Forelimb muscle (tissue), 1 donor: ENCODE data around the gene PERM1. TPM values are rescaled to one million over a fixed set of nuclear protein-coding genes. Genes with fewer than 3 reads are reported as not detected.

ENCODE experiments used
- DNase-seq: peaks from one replicate; pipeline ENCODE4 v3.0.0-alpha.2; 2013; ENCODE audit warnings: low read depth
- polyA plus RNA-seq: library from polyadenylated mRNA; unstranded; fragments of 120-200 nt; gene quantifications from one replicate; pipeline ENCODE4 v1.2.1, GENCODE V29; 2013; ENCODE audit not compliant: insufficient read length

The PERM1 gene
- polyA plus RNA-seq, 1 donor, result 3.3 TPM

GRCh38 chr1:934991-935750, 46.7 kb downstream of the PERM1 start:
- no peak for DNase-seq

GRCh38 chr1:933603-933940, 48.3 kb downstream of the PERM1 start:
- DNase-seq, result no peak

- no peak for DNase-seq
Observed at GRCh38 chr1:932776-933602, 48.9 kb downstream of the PERM1 start.

- DNase-seq, result no peak
Observed at GRCh38 chr1:932173-932510, 49.8 kb downstream of the PERM1 start.

- DNase-seq, result no peak
Observed at GRCh38 chr1:931380-932172, 50.3 kb downstream of the PERM1 start.

GRCh38 chr1:930633-931138, 51.2 kb downstream of the PERM1 start:
- no peak for DNase-seq

GRCh38 chr1:929712-930632, 51.9 kb downstream of the PERM1 start:
- DNase-seq, result no peak

GRCh38 chr1:928825-929661, 52.9 kb downstream of the PERM1 start:
- no peak for DNase-seq

- DNase-seq, result no peak
Observed at GRCh38 chr1:927748-928147, 54.1 kb downstream of the PERM1 start.

GRCh38 chr1:927234-927633, 54.7 kb downstream of the PERM1 start:
- no peak for DNase-seq

- no peak for DNase-seq
Observed at GRCh38 chr1:925561-926421, 56.1 kb downstream of the PERM1 start.

Other genes starting within 250 kb of the PERM1 start
- 5.6 TPM for gene SAMD11, start 58.2 kb downstream of the PERM1 start, polyA plus RNA-seq
- gene NOC2L, start 22.8 kb downstream of the PERM1 start, polyA plus RNA-seq, result 43.6 TPM
- gene KLHL17, start 21.5 kb downstream of the PERM1 start, polyA plus RNA-seq, result 6.3 TPM
- gene PLEKHN1, start 15.6 kb downstream of the PERM1 start, polyA plus RNA-seq, result 0.08 TPM
- gene HES4, start 18.0 kb upstream of the PERM1 start, polyA plus RNA-seq, result 19.9 TPM
- 6.2 TPM for gene ISG15, start 31.4 kb upstream of the PERM1 start, polyA plus RNA-seq
- gene AGRN, start 38.0 kb upstream of the PERM1 start, polyA plus RNA-seq, result 37.5 TPM
- gene RNF223, start 92.2 kb upstream of the PERM1 start, polyA plus RNA-seq, result 0.08 TPM
- 6.4 TPM for gene C1orf159, start 134.0 kb upstream of the PERM1 start, polyA plus RNA-seq
- 0.35 TPM for gene TTLL10, start 191.8 kb upstream of the PERM1 start, polyA plus RNA-seq
- 6.1 TPM for gene TNFRSF18, start 224.5 kb upstream of the PERM1 start, polyA plus RNA-seq
- gene TNFRSF4, start 232.1 kb upstream of the PERM1 start, polyA plus RNA-seq, result 3.2 TPM
- gene SDF4, start 249.9 kb upstream of the PERM1 start, polyA plus RNA-seq, result 88.6 TPM